SU-DHL-6 (cell line): ENCODE data around the gene COL11A1.

Experiments used
- EZH2phosphoT487 ChIP-seq: fragments of 200-600 bp; sonication (generic), shearing (Covaris generic); conservative IDR thresholded peaks from 2 replicates; pipeline ENCODE4 v1.6.1; 2018; ENCODE audit warnings: mild to moderate bottlenecking, antibody characterized with exemption, low read length, moderate library complexity, mixed read lengths
- TF ChIP-seq, protein P1 (sequence below): fragments of 200-600 bp; sonication (generic); IDR thresholded peaks from one replicate; pipeline ENCODE4 v1.5.1; 2017; ENCODE audit warnings: antibody characterized with exemption, mild to moderate bottlenecking, low read length, moderate library complexity; ENCODE audit not compliant: insufficient read depth, poor library complexity, severe bottlenecking

DNA sequence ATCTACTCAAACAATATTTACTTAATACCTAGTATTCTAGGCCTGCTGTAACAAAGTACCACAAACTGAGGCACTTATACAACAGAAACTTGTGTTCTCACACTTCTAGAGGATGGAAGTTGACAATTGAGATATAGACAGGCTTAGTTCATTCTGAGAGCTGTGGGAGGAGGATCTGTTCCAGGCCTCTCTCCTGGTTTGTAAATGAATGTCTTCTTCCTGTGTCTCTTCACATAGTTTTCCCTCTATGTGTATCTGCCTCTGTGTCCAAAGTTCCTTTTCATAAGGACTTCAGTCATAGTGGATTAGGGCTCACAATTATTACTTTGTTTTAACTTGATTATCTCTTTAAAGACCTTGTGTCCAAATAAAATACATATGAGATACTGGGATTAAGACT is 251.1 kb downstream of the COL11A1 start:
- TF ChIP-seq, protein P1, sequence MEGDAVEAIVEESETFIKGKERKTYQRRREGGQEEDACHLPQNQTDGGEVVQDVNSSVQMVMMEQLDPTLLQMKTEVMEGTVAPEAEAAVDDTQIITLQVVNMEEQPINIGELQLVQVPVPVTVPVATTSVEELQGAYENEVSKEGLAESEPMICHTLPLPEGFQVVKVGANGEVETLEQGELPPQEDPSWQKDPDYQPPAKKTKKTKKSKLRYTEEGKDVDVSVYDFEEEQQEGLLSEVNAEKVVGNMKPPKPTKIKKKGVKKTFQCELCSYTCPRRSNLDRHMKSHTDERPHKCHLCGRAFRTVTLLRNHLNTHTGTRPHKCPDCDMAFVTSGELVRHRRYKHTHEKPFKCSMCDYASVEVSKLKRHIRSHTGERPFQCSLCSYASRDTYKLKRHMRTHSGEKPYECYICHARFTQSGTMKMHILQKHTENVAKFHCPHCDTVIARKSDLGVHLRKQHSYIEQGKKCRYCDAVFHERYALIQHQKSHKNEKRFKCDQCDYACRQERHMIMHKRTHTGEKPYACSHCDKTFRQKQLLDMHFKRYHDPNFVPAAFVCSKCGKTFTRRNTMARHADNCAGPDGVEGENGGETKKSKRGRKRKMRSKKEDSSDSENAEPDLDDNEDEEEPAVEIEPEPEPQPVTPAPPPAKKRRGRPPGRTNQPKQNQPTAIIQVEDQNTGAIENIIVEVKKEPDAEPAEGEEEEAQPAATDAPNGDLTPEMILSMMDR: no peak
- no peak for TF ChIP-seq EZH2phosphoT487
